Retinal pigment epithelial cell (primary cell): Measurements from ENCODE around the gene AKR7A2.

Experiments
- DNase-seq: peaks from one replicate; pipeline ENCODE4 v3.0.0-alpha.2; 2010; ENCODE audit warnings: low read depth
- H3K4me3 ChIP-seq: 2 replicates; pipeline ENCODE4 v1.5.1; 2011; ENCODE audit warnings: mild to moderate bottlenecking, low read length, control low read depth, moderate library complexity
- CTCF ChIP-seq: conservative IDR thresholded peaks from 2 replicates; pipeline ENCODE4 v1.5.1; 2011; ENCODE audit warnings: low read depth, low read length, control low read depth, inconsistent platforms

AKR7A2 gene

GRCh38 chr1:19311503-19311930 is 427 bp downstream of the AKR7A2 start:
- H3K4me3 ChIP-seq, result peak overlapping the region; percentile 74
- no peak for TF ChIP-seq CTCF

GRCh38 chr1:19310720-19311502 is 1.0 kb downstream of the AKR7A2 start:
- no peak for DNase-seq
- peak overlapping the region; percentile 74 for H3K4me3 ChIP-seq
- TF ChIP-seq CTCF, result no peak

More at GRCh38 chr1:19311503-19311930, 427 bp downstream of the AKR7A2 start:
- DNase-seq, result no peak

- DNase-seq, result no peak
- no peak for TF ChIP-seq CTCF
- no peak overlapping the region for H3K4me3 ChIP-seq
Measured at GRCh38 chr1:19310061-19310460, 1.9 kb downstream of the AKR7A2 start.

- DNase-seq, result peak; percentile 54
- no peak overlapping the region for H3K4me3 ChIP-seq
Measured at GRCh38 chr1:19309123-19309813, 2.7 kb downstream of the AKR7A2 start.

GRCh38 chr1:19308509-19308907 is 3.4 kb downstream of the AKR7A2 start:
- no peak for DNase-seq
- no peak overlapping the region for H3K4me3 ChIP-seq
- TF ChIP-seq CTCF, result no peak

More at GRCh38 chr1:19309123-19309813, 2.7 kb downstream of the AKR7A2 start:
- no peak for TF ChIP-seq CTCF

GRCh38 chr1:19307794-19308508 is 4.0 kb downstream of the AKR7A2 start:
- no peak overlapping the region for H3K4me3 ChIP-seq
- no peak for TF ChIP-seq CTCF
- no peak for DNase-seq
